ENCODE results near the gene COA8.

DNA sequence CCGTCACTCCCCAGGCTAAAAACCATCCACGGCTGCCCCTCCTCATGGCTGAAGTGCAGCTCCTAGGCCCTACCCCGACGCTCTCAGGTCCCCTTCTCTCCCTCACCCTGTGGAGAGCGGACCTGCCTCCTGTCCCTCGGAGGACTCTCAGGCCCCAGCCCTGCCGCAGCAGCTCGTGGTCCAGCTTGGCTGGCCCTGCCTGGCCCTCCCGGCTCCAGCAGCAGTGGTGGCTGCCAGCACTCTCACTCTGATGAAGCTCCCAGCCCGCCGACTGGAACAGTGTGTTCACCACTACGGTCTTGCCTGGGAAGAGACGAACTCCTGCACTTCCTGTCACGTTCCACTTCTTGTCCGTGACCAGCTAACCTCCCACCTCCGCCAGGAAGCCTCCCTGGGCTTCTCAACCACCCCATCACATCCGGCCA, 11.4 kb upstream of the COA8 start:
- no peak for TF ChIP-seq ARNT (IDR thresholded peaks at IDR 0.05)
- no peak for TF ChIP-seq FOXA1 (IDR thresholded peaks at IDR 0.05)
- TF ChIP-seq FOXA1 (CRISPR knock-in tag; IDR thresholded peaks at IDR 0.05), result no peak
- TF ChIP-seq FOXK2 (IDR thresholded peaks at IDR 0.05), result no peak
- TF ChIP-seq POLR2AphosphoS2 (IDR thresholded peaks at IDR 0.05; ENCODE audit: low read depth, low read length), result no peak
- TF ChIP-seq, protein P1, sequence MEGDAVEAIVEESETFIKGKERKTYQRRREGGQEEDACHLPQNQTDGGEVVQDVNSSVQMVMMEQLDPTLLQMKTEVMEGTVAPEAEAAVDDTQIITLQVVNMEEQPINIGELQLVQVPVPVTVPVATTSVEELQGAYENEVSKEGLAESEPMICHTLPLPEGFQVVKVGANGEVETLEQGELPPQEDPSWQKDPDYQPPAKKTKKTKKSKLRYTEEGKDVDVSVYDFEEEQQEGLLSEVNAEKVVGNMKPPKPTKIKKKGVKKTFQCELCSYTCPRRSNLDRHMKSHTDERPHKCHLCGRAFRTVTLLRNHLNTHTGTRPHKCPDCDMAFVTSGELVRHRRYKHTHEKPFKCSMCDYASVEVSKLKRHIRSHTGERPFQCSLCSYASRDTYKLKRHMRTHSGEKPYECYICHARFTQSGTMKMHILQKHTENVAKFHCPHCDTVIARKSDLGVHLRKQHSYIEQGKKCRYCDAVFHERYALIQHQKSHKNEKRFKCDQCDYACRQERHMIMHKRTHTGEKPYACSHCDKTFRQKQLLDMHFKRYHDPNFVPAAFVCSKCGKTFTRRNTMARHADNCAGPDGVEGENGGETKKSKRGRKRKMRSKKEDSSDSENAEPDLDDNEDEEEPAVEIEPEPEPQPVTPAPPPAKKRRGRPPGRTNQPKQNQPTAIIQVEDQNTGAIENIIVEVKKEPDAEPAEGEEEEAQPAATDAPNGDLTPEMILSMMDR (CRISPR knock-in tag; IDR thresholded peaks at IDR 0.05), result no peak
- TF ChIP-seq ZNF549 (CRISPR knock-in tag; IDR thresholded peaks at IDR 0.05), result no peak
- TF ChIP-seq KDM4B (CRISPR knock-in tag; IDR thresholded peaks at IDR 0.05), result no peak
- TF ChIP-seq POLR2A (IDR thresholded peaks at IDR 0.05; ENCODE audit: insufficient read depth in 1 of 2, low read depth in 2 of 2, low read length in 2 of 2), result no peak
- no peak for TF ChIP-seq HIVEP1 (CRISPR knock-in tag; IDR thresholded peaks at IDR 0.05)
- no peak for TF ChIP-seq FOXJ3 (CRISPR knock-in tag; IDR thresholded peaks at IDR 0.05; ENCODE audit: borderline replicate concordance)
- TF ChIP-seq, protein P2, sequence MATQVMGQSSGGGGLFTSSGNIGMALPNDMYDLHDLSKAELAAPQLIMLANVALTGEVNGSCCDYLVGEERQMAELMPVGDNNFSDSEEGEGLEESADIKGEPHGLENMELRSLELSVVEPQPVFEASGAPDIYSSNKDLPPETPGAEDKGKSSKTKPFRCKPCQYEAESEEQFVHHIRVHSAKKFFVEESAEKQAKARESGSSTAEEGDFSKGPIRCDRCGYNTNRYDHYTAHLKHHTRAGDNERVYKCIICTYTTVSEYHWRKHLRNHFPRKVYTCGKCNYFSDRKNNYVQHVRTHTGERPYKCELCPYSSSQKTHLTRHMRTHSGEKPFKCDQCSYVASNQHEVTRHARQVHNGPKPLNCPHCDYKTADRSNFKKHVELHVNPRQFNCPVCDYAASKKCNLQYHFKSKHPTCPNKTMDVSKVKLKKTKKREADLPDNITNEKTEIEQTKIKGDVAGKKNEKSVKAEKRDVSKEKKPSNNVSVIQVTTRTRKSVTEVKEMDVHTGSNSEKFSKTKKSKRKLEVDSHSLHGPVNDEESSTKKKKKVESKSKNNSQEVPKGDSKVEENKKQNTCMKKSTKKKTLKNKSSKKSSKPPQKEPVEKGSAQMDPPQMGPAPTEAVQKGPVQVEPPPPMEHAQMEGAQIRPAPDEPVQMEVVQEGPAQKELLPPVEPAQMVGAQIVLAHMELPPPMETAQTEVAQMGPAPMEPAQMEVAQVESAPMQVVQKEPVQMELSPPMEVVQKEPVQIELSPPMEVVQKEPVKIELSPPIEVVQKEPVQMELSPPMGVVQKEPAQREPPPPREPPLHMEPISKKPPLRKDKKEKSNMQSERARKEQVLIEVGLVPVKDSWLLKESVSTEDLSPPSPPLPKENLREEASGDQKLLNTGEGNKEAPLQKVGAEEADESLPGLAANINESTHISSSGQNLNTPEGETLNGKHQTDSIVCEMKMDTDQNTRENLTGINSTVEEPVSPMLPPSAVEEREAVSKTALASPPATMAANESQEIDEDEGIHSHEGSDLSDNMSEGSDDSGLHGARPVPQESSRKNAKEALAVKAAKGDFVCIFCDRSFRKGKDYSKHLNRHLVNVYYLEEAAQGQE (IDR thresholded peaks at IDR 0.05; ENCODE audit: borderline replicate concordance in 1 of 2, low read depth in 1 of 2, low read length in 2 of 2), result no peak
- TF ChIP-seq ZBTB33 (CRISPR knock-in tag; IDR thresholded peaks at IDR 0.05), result no peak
- TF ChIP-seq KAT8 (CRISPR knock-in tag; IDR thresholded peaks at IDR 0.05), result no peak

Measured in HepG2 (cell line).